GM19025 (cell line): Measurements from ENCODE around the gene PLVAP.

Source experiments
- ATAC-seq: cut with Tn5 transposase; IDR thresholded peaks from one replicate; pipeline ENCODE4 v1.9.1; 2021; ENCODE audit warnings: mild to moderate bottlenecking, low read depth, moderate library complexity; ENCODE audit not compliant: unreplicated experiment

PLVAP gene

GRCh38 chr19:17376935-17377600 is at the start of gene PLVAP:
Gene PLVAP (minus strand): TSS chr19:17377342. CDS start chr19:17377288, 54 bp downstream.
- ATAC-seq: no peak

GRCh38 chr19:17424743-17425365 is 47.7 kb upstream of the PLVAP start:
- ATAC-seq: no peak

GRCh38 chr19:17423429-17424208 is 46.5 kb upstream of the PLVAP start:
- ATAC-seq: no peak

- ATAC-seq: no peak
Observed at GRCh38 chr19:17421942-17422341, 44.8 kb upstream of the PLVAP start.

GRCh38 chr19:17420475-17420924 is 43.4 kb upstream of the PLVAP start:
- no peak for ATAC-seq

- peak; percentile 91 for ATAC-seq
Observed at GRCh38 chr19:17419621-17420474, 42.7 kb upstream of the PLVAP start, which contains the start of gene MVB12A. Gene MVB12A (plus strand): TSS chr19:17420047. CDS start chr19:17420136, 89 bp downstream.

GRCh38 chr19:17419154-17419620 is 42.0 kb upstream of the PLVAP start:
- no peak for ATAC-seq

- no peak for ATAC-seq
Observed at GRCh38 chr19:17418710-17419109, 41.6 kb upstream of the PLVAP start.

GRCh38 chr19:17415121-17415520 is 38.0 kb upstream of the PLVAP start:
- no peak for ATAC-seq

- no peak for ATAC-seq
Observed at GRCh38 chr19:17414097-17414496, 37.0 kb upstream of the PLVAP start.

- ATAC-seq: no peak
Observed at GRCh38 chr19:17411801-17412200, 34.7 kb upstream of the PLVAP start.

- ATAC-seq: no peak
Observed at GRCh38 chr19:17409990-17410389, 32.8 kb upstream of the PLVAP start.

GRCh38 chr19:17406887-17407196 is 29.7 kb upstream of the PLVAP start:
- ATAC-seq: no peak

GRCh38 chr19:17406046-17406886 is 29.1 kb upstream of the PLVAP start:
- no peak for ATAC-seq

GRCh38 chr19:17405250-17406045 is 28.3 kb upstream of the PLVAP start, which contains the start of gene BST2:
Gene BST2 (minus strand): TSS chr19:17405630. CDS start chr19:17405575, 55 bp downstream.
- peak; percentile 75 for ATAC-seq

GRCh38 chr19:17404621-17405249 is 27.6 kb upstream of the PLVAP start:
- ATAC-seq: no peak

- ATAC-seq: no peak
Observed at GRCh38 chr19:17404015-17404414, 26.9 kb upstream of the PLVAP start.
